GM23248 (cell line): ENCODE measurements around the gene GTF2F2.

ENCODE experiments used
- EZH2 ChIP-seq: fragments of 200-600 bp; sonication (generic); IDR thresholded peaks from 2 replicates; pipeline ENCODE4 v1.6.1; 2018; ENCODE audit warnings: antibody characterized with exemption, mild to moderate bottlenecking; ENCODE audit not compliant: insufficient read depth, poor library complexity, severe bottlenecking
- EZH2phosphoT487 ChIP-seq: fragments of 200-600 bp; sonication (generic); IDR thresholded peaks from 2 replicates; pipeline ENCODE4 v1.6.1; 2018; ENCODE audit warnings: antibody characterized with exemption, moderate library complexity, mild to moderate bottlenecking, low read depth; ENCODE audit not compliant: insufficient read depth

- TF ChIP-seq EZH2 = no peak
- no peak for TF ChIP-seq EZH2phosphoT487
Measured at GRCh38 chr13:45191874-45192273, 71.6 kb downstream of the GTF2F2 start.
